K562 (cell line): ENCODE data around the gene CPSF4. TPM values are rescaled to one million over a fixed set of nuclear protein-coding genes. Genes with fewer than 3 reads are reported as not detected.

Experiments
- AFF1 ChIP-seq, 2 experiments: fragments of 450-650 bp; IDR thresholded peaks; 2 replicates each; pipeline ENCODE4 v1.6.1; 2018; ENCODE audit warnings: mild to moderate bottlenecking in 2 of 2, low read depth in 1 of 2; ENCODE audit not compliant: partially characterized antibody in 2 of 2
- BCOR ChIP-seq: fragments of 450-650 bp; IDR thresholded peaks from 2 replicates; pipeline ENCODE4 v1.6.1; 2016
- CHD1 ChIP-seq: fragments of 200-600 bp; sonication (generic); IDR thresholded peaks from one replicate; pipeline ENCODE4 v1.6.1; 2012; ENCODE audit warnings: mild to moderate bottlenecking, moderate library complexity, low read length, inconsistent platforms
- CREB3L1 ChIP-seq: fragments of 450-650 bp; IDR thresholded peaks from 2 replicates; pipeline ENCODE4 v1.6.1; 2014; ENCODE audit warnings: low read depth, mild to moderate bottlenecking, moderate library complexity, borderline replicate concordance
- FOXM1 ChIP-seq, 2 experiments: fragments of 450-650 bp in 1 of 2; sonication (generic) in 1 of 2; formaldehyde crosslinking in 1 of 2; IDR thresholded peaks; 2 replicates each; pipeline versions ENCODE4 v1.6.1 to v1.9.0; 2017 to 2022; ENCODE audit warnings: low read depth in 2 of 2, mild to moderate bottlenecking in 2 of 2, missing genetic modification reagents in 1 of 2, moderate library complexity in 1 of 2
- GATA2 ChIP-seq: sonication (generic); formaldehyde crosslinking; IDR thresholded peaks from 2 replicates; pipeline ENCODE4 v1.4.0; 2020; ENCODE audit warnings: mild to moderate bottlenecking, missing genetic modification reagents
- HMGN3 ChIP-seq: IDR thresholded peaks from 2 replicates; pipeline ENCODE4 v1.6.1; 2011; ENCODE audit warnings: borderline replicate concordance, low read depth, mild to moderate bottlenecking, mixed read lengths, low read length; ENCODE audit not compliant: insufficient read length; ENCODE audit errors: extremely low read depth
- KLF16 ChIP-seq: IDR thresholded peaks from 2 replicates; pipeline ENCODE4 v1.6.1; 2016; ENCODE audit warnings: antibody characterized with exemption
- MAZ ChIP-seq, 2 experiments: fragments of 450-650 bp in 1 of 2; sonication (generic) in 1 of 2; formaldehyde crosslinking; IDR thresholded peaks in 1 of 2; conservative IDR thresholded peaks in 1 of 2; 2 replicates each; pipeline versions ENCODE4 v1.4.0 to v1.5.0; 2020; ENCODE audit warnings: mild to moderate bottlenecking in 1 of 2, missing genetic modification reagents in 1 of 2
- NFYB ChIP-seq: IDR thresholded peaks from 2 replicates; pipeline ENCODE4 v1.6.1; 2011; ENCODE audit warnings: mild to moderate bottlenecking, moderate library complexity; ENCODE audit not compliant: insufficient read length; ENCODE audit errors: extremely low read depth
- PHB2 ChIP-seq: fragments of 450-650 bp; IDR thresholded peaks from 2 replicates; pipeline ENCODE4 v1.6.1; 2017; ENCODE audit warnings: low read depth
- PYGO2 ChIP-seq: fragments of 450-650 bp; IDR thresholded peaks from 2 replicates; pipeline ENCODE4 v1.6.1; 2016; ENCODE audit warnings: mild to moderate bottlenecking, missing genetic modification characterization, moderate library complexity, missing compliant biosample characterization
- RBFOX2 ChIP-seq: fragments of 200-400 bp; formaldehyde crosslinking; IDR thresholded peaks from 2 replicates; pipeline ENCODE4 v1.6.1; 2017; ENCODE audit warnings: low read depth, mild to moderate bottlenecking, low read length, moderate library complexity
- SMARCA4 ChIP-seq: fragments of 450-650 bp; IDR thresholded peaks from 2 replicates; pipeline ENCODE4 v1.6.1; 2016
- SREBF2 ChIP-seq: sonication (generic); formaldehyde crosslinking; IDR thresholded peaks from 2 replicates; pipeline ENCODE4 v1.4.0; 2020; ENCODE audit warnings: mild to moderate bottlenecking, missing genetic modification reagents
- TBP ChIP-seq: optimal IDR thresholded peaks from 2 replicates; pipeline ENCODE3; 2011; ENCODE audit warnings: low read depth, low read length, improper control_type of control experiment
- U2AF1 ChIP-seq: fragments of 200-400 bp; formaldehyde crosslinking; optimal IDR thresholded peaks from 2 replicates; pipeline ENCODE3; 2017; ENCODE audit warnings: mild to moderate bottlenecking, low read depth, low read length, moderate library complexity
- ZBED1 ChIP-seq: IDR thresholded peaks from 2 replicates; pipeline ENCODE4 v1.6.1; 2014
- ZNF174 ChIP-seq: fragments of 250-450 bp; sonication (Bioruptor Pico); IDR thresholded peaks from 2 replicates; pipeline ENCODE4 v1.4.0; 2020; ENCODE audit warnings: mild to moderate bottlenecking
- ZNF280B ChIP-seq: fragments of 250-450 bp; sonication (Bioruptor Pico); IDR thresholded peaks from 2 replicates; pipeline ENCODE4 v1.5.1; 2021; ENCODE audit warnings: mild to moderate bottlenecking
- ZNF384 ChIP-seq: IDR thresholded peaks from 2 replicates; pipeline ENCODE4 v1.6.1; 2012; ENCODE audit warnings: low read depth, low read length, improper control_type of control experiment
- ZNF75A ChIP-seq: fragments of 450-650 bp; formaldehyde crosslinking; IDR thresholded peaks from 2 replicates; pipeline ENCODE4 v1.4.0; 2020; ENCODE audit warnings: mild to moderate bottlenecking
- ZZZ3 ChIP-seq: fragments of 450-650 bp; IDR thresholded peaks from 2 replicates; pipeline ENCODE4 v1.6.1; 2016; ENCODE audit warnings: antibody characterized with exemption, mild to moderate bottlenecking, moderate library complexity
- polyA plus RNA-seq, 8 experiments: library from polyadenylated mRNA; depleted of rRNA in 4 of 8; stranded (reverse) in 5 of 8; unstranded in 3 of 8; fragments of >200 nt; fragmentation: Nextera tagmentation in 2 of 8; fragmentation: Illumina TruSeq in 1 of 8; extraction: Ambion mirVana in 2 of 8; extraction: Trizol in 1 of 8; gene quantifications; 2 replicates each; pipeline versions ENCODE4 v1.2.1 to v1.2.3, GENCODE V29; 2011 to 2014; ENCODE audit warnings: inconsistent platforms in 1 of 8, missing spikeins in 1 of 8
- total RNA-seq, 7 experiments: library from RNA; depleted of rRNA in 6 of 7; stranded (reverse); fragments of >200 nt in 6 of 7; fragmentation: Illumina TruSeq in 2 of 7; extraction: Trizol in 2 of 7; gene quantifications; 2 replicates each; pipeline versions ENCODE4 v1.2.1 to v1.2.3, GENCODE V29; 2011 to 2021; ENCODE audit warnings: low replicate concordance in 1 of 7

Gene CPSF4
- total and polyA plus RNA-seq, 9 of the 15 experiments (the other 6 are each of a cell fraction or from before 2014, with no cell fraction given), result 16.9 to 118 (median 71.7) TPM

GRCh38 chr7:99409192-99409572 is 29.6 kb upstream of the CPSF4 start (continued):
- no peak for TF ChIP-seq ZBED1
- no peak for TF ChIP-seq ZNF280B (CRISPR knock-in tag)
- TF ChIP-seq KLF16, result no peak
- TF ChIP-seq TBP, result no peak
- TF ChIP-seq RBFOX2, result no peak
- peak; percentile 64 for TF ChIP-seq BCOR
- no peak for TF ChIP-seq ZNF174 (CRISPR knock-in tag)
- no peak for TF ChIP-seq SREBF2
- TF ChIP-seq PYGO2 (tag), result no peak
- TF ChIP-seq PHB2, result peak; percentile 65
- peak; percentile 33 for TF ChIP-seq CHD1
- no peak for TF ChIP-seq ZNF384
- TF ChIP-seq U2AF1, result no peak
- peak in 1 of 2 experiments; percentile 59 for TF ChIP-seq AFF1 (IDR thresholded peaks at IDR 0.05; ENCODE audit: low read depth in 1 of 2, partially characterized antibody in 2 of 2)
- TF ChIP-seq FOXM1 (IDR thresholded peaks at IDR 0.05; ENCODE audit: low read depth), result no peak
- TF ChIP-seq FOXM1 (CRISPR knock-in tag; IDR thresholded peaks at IDR 0.05; ENCODE audit: low read depth), result no peak
- no peak for TF ChIP-seq NFYB
- TF ChIP-seq MAZ (CRISPR knock-in tag; conservative IDR thresholded peaks at IDR 0.05 in 1 of 2, IDR thresholded peaks at IDR 0.05 in 1 of 2), result no peak
- no peak for TF ChIP-seq GATA2 (CRISPR knock-in tag)
- TF ChIP-seq SMARCA4, result peak; percentile 61; the same call in 1 of the 2 replicates
- no peak for TF ChIP-seq HMGN3
- TF ChIP-seq ZZZ3, result 0 out of 2 replicates have a peak, but pooled peaks have one; percentile 11
- no peak for TF ChIP-seq ZNF75A
- no peak for TF ChIP-seq CREB3L1
